GM12875 (cell line): ENCODE measurements around the gene ZSCAN2.

ENCODE experiments used
- H3K4me3 ChIP-seq: one replicate; pipeline ENCODE4 v1.5.1; 2011; ENCODE audit warnings: low read depth, low read length, control low read depth
- TF ChIP-seq, protein P1 (sequence below): IDR thresholded peaks from 2 replicates; pipeline ENCODE4 v1.5.1; 2011; ENCODE audit warnings: low read depth, mild to moderate bottlenecking, control low read depth, inconsistent platforms, low read length, moderate library complexity, borderline replicate concordance; ENCODE audit not compliant: insufficient read depth

Gene ZSCAN2

DNA sequence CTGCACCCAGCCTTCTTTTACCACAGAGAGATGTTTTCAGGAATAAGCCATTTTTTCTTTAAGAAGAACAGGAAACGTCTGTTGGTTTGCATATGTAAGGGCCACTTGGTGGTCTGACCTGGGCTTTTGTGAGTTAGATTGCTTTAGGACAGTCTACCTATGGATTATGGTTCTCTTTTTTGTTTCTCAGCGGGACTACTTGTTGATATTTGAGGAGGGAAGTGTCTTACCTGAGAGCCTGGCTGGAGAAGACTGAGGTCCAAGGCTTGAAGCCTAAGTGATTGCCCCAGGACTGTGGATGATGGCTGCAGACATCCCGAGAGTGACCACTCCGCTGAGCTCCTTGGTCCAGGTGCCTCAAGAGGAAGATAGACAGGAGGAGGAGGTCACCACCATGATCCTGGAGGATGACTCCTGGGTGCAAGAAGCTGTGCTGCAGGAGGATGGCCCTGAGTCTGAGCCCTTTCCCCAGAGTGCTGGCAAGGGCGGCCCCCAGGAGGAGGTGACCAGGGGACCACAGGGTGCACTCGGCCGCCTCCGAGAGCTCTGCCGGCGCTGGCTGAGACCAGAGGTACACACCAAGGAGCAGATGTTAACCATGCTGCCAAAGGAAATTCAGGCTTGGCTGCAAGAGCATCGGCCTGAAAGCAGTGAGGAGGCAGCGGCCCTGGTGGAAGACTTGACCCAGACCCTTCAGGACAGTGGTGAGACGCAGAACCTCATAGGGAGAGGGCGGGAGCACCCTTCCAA lies 3.0 kb downstream of the ZSCAN2 start:
- TF ChIP-seq, protein P1, sequence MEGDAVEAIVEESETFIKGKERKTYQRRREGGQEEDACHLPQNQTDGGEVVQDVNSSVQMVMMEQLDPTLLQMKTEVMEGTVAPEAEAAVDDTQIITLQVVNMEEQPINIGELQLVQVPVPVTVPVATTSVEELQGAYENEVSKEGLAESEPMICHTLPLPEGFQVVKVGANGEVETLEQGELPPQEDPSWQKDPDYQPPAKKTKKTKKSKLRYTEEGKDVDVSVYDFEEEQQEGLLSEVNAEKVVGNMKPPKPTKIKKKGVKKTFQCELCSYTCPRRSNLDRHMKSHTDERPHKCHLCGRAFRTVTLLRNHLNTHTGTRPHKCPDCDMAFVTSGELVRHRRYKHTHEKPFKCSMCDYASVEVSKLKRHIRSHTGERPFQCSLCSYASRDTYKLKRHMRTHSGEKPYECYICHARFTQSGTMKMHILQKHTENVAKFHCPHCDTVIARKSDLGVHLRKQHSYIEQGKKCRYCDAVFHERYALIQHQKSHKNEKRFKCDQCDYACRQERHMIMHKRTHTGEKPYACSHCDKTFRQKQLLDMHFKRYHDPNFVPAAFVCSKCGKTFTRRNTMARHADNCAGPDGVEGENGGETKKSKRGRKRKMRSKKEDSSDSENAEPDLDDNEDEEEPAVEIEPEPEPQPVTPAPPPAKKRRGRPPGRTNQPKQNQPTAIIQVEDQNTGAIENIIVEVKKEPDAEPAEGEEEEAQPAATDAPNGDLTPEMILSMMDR = no peak
- H3K4me3 ChIP-seq = no peak overlapping the region

DNA sequence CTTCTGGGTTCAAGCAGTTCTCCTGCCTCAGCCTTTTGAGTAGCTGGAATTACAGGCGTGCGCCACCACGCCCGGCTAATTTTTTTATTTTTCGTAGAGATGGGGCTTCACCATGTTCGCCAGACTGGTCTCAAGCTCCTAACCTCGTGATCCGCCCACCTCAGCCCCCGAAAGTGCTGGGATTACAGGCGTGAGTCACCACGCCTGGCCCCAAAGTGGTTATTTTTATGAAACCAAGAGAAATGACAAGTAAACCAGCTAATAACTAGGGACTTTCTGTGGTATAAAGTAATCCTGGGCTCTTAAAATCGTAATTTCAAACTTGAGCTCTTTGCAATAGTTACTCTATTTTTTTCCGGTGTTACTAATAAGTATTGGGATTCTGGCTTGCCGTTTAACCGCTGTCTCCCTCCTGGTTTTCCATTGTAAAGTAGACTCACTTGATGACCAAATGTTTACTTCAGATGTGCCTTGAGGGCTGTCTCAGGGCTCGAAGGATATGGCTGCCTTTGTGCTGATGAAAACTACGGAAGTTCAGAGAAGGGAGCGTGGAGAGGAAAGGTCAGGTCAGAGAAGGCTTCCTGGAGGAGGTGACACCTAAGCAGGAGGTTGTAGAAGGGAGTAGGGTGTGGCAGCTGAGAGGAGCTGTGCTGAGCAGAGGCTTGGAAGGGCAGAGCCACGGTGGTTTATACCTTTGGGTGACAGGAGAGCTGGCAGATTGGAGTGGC lies 4.2 kb downstream of the ZSCAN2 start:
- TF ChIP-seq, protein P1 = no peak
- no peak overlapping the region for H3K4me3 ChIP-seq

DNA sequence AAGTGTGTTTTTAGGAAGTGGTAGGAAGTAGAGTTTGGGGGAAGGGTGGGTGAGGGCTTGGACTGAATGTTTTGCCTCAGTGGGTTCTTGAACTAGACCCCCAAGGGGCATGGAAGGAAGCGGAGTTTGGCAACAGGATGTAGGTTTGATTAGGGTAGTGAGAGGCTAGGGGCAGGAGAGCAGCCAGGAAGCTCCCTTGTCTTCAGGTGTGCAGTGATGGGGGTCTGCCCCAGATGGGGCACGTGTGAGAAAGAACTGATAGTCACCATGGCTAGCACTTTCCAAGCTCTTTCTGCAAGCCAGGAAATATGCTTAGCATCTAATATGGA lies 4.7 kb downstream of the ZSCAN2 start:
- TF ChIP-seq, protein P1 = no peak
- no peak overlapping the region for H3K4me3 ChIP-seq

DNA sequence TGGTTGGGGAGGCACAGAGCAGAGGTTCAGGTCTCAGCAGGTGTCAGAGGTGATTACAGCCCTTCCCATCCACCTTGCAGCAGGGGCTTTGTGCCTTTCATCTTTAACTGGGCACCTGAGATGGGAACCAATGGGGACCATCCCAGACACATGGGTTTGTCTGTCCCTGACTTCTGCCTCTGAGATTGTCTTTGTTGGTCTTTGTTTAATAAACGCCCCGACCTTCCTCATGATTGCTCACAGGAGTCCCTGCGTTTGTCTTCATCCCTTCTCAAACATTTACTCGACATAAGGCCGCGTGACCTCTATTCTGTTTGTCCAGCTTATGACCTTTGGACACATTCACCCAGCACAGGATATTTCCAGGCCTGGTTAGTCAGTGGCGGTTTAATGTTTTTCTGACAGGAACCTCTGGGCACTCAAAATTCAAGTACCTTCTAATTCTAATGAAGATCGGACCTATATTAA lies 5.9 kb downstream of the ZSCAN2 start:
- TF ChIP-seq, protein P1 = no peak
- H3K4me3 ChIP-seq = no peak overlapping the region

DNA sequence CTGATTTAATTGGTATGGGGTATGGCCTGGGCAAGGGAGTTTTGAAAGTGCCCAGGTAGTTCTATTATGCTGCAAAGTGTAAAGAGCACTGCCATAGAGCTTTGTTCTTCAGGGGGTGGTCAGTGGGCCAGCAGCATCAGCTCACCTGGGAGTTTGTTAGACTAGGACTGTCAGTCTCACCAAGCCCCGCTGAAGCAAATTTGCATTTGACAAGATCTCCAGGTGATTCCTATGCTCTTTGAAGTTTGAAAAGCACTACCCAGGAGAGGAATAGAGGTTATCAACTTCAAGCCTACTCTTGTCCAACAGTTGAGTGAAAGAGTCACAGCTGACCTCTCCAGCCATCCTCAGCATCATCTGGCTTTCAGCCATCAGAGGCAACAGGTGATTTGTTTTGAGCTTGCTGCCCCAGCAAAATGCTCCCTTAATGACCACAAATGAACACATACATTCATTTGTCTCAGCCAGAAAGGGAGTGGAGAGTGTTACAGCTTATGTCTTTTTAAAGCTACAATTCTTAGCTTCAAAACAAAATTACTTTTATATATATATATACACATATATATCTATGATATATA lies 8.0 kb downstream of the ZSCAN2 start:
- TF ChIP-seq, protein P1 = no peak
- no peak overlapping the region for H3K4me3 ChIP-seq

DNA sequence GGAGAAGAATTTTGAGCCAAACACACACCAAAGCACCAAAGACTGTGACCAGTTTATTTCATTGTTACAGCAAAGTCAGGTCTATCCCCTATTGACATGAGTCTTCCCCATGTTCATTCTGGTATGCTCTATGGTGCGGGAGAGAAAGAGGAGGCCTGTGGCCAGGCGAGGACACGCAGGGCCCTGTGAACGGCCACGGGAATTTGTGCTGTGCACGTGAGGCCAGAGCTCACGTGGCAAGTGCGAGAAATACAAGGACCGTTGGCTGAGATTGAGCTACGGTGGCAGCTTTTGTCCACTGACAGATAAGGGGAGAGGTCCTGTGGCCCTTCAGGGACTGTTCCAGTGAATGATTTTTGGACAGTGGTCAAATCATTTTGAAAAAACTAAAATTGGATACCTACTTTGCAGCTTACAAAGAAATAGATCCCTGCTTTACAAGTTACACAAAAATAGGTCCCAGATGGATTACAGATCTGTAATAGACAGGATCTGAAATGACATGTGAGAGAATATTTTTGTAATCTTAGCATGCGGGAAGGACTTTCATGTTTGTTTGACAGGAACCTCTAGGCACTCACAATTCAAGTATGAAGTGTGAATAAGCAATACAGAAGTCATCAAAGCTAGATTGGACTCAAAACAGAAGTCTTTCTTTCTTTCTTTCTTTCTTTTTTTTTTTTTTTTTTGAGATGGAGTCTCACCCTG lies 9.2 kb downstream of the ZSCAN2 start:
- no peak overlapping the region for H3K4me3 ChIP-seq

More for the DNA sequence above, 9.2 kb downstream of the ZSCAN2 start:
- TF ChIP-seq, protein P1 = no peak
